Spleen (tissue), 11 donors: Measurements from ENCODE around the gene IPO4. TPM values are rescaled to one million over a fixed set of nuclear protein-coding genes. Genes with fewer than 3 reads are reported as not detected.

ENCODE experiments used
- DNase-seq: peaks from one replicate; pipeline ENCODE4 v3.0.0-alpha.2; 2020
- H3K27ac ChIP-seq, 8 donors: fragments of 200-600 bp; sonication (generic) in 7 of 8; 1 replicate in 4 of 8; 2 replicates in 4 of 8; pipeline versions ENCODE4 v1.5.0 to v1.8.0; 2016 to 2021; ENCODE audit warnings: inconsistent platforms in 4 of 8, mild to moderate bottlenecking in 4 of 8, moderate library complexity in 1 of 8
- H3K27me3 ChIP-seq, 7 donors: fragments of 200-600 bp; sonication (generic) in 6 of 7; replicated peaks in 1 of 7; 1 replicate in 4 of 7; 2 replicates in 3 of 7; pipeline versions ENCODE4 v1.5.0 to v1.8.0; 2016 to 2021; ENCODE audit warnings: inconsistent platforms in 3 of 7, mild to moderate bottlenecking in 1 of 7
- H3K36me3 ChIP-seq, 6 donors: fragments of 200-600 bp; sonication (generic) in 5 of 6; 1 replicate in 4 of 6; 2 replicates in 2 of 6; pipeline versions ENCODE4 v1.5.0 to v1.8.0; 2016 to 2021; ENCODE audit warnings: inconsistent platforms in 2 of 6
- H3K4me1 ChIP-seq, 6 donors: fragments of 200-600 bp; sonication (generic) in 5 of 6; 1 replicate in 3 of 6; 2 replicates in 3 of 6; pipeline versions ENCODE4 v1.5.0 to v1.8.0; 2016 to 2021; ENCODE audit warnings: inconsistent platforms in 3 of 6
- H3K4me3 ChIP-seq, 8 donors: fragments of 200-600 bp; sonication (generic) in 7 of 8; 1 replicate in 4 of 8; 2 replicates in 4 of 8; pipeline versions ENCODE4 v1.5.0 to v1.8.0; 2016 to 2021; ENCODE audit warnings: inconsistent platforms in 4 of 8, mild to moderate bottlenecking in 4 of 8, moderate library complexity in 2 of 8
- H3K9me3 ChIP-seq, 8 donors: fragments of 200-600 bp; sonication (generic) in 7 of 8; 1 replicate in 4 of 8; 2 replicates in 4 of 8; pipeline versions ENCODE4 v1.5.0 to v1.8.0; 2016 to 2021; ENCODE audit warnings: inconsistent platforms in 4 of 8
- POLR2A ChIP-seq, 3 donors: fragments of 450-650 bp; IDR thresholded peaks; one replicate each; pipeline ENCODE4 v1.5.1; 2017; ENCODE audit warnings: antibody characterized with exemption in 3 of 3, mild to moderate bottlenecking in 1 of 3
- POLR2AphosphoS5 ChIP-seq, 3 donors: sonication (generic); formaldehyde crosslinking; IDR thresholded peaks; one replicate each; pipeline ENCODE4 v1.5.1; 2017; ENCODE audit warnings: antibody characterized with exemption in 3 of 3
- WGBS, 5 donors: extraction: QIAGEN DNeasy Blood & Tissue Kit in 3 of 5; methylation state at CpG; one replicate each; pipeline versions ENCODE4 v1.1.5 to v1.1.7; 2013 to 2018; 5-methylcytosine and 5-hydroxymethylcytosine counted together
- intact Hi-C: fragments of 100-400 bp; cut with DNase I; formaldehyde crosslinking; loops from one replicate; pipeline ENCODE4 v1.15.0; 2023; ENCODE audit warnings: low total_unique reads
- polyA plus RNA-seq, 3 donors: library from polyadenylated mRNA; stranded (reverse); fragments of 200-250 nt; gene quantifications; one replicate each; pipeline ENCODE4 v1.2.1, GENCODE V29; 2013
- total RNA-seq, 7 donors: library from RNA; depleted of rRNA in 3 of 7; stranded (reverse); fragments of >200 nt in 3 of 7; fragmentation: NEBNext Ultra II Directional in 4 of 7; extraction: Animal tissue kit (Norgen Biotek cat#: 25700) in 4 of 7; gene quantifications; one replicate each; pipeline versions ENCODE4 v1.1.0 to v1.2.1, GENCODE V29; 2016 to 2021
- TF ChIP-seq, protein P1 (sequence below), 11 experiments: fragments of 200-600 bp in 7 of 11; fragments of 450-650 bp in 4 of 11; sonication (generic) in 4 of 11; IDR thresholded peaks in 8 of 11; conservative IDR thresholded peaks in 3 of 11; 1 replicate in 7 of 11; 2 replicates in 4 of 11; pipeline versions ENCODE4 v1.4.0 to v1.8.0; 2016 to 2021; ENCODE audit warnings: antibody characterized with exemption in 11 of 11, inconsistent platforms in 4 of 11, mild to moderate bottlenecking in 1 of 11
- donor health status: healthy with polysubstance abuse.
- donor health status: DM: no; HTN: no; CAD: no; lungs with moderate emphysema.
- donor health status: DM: no; HTN: no; CAD: no.
- donor health status: Bipolar disorder and iron deficiency.
- donor health status: healthy.
- donor health status: DM: no; HTN: no; CAD: no.
- donor health status: DM: yes; HTN: yes; CAD: no.

Gene IPO4
- total and polyA plus RNA-seq, 10 donors = 10.0 to 49.7 (median 21.5) TPM

DNA sequence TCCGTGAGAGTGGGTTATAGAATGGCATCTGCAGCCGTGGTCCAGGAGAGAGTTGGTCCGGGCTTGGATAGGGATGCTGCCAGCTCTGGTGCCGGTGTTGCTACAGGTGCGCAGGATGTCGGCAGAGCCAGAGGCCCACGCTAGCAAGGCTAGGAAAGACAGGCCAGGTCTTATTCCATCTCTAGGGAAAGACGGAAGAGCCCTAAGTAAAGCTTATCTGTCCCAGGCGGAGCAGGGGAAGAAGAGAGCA is 53.1 kb downstream of the IPO4 start:
- no peak for DNase-seq
- H3K9me3 ChIP-seq = no peaks in the 10 kb centered on the region
- intact Hi-C loops = no loop called here
- peaks cover 44 to 87% (median 68%) of the 10 kb centered on the region in 6 donors for H3K4me1 ChIP-seq
- peak overlapping the region; percentile 92 to 99 (median 97) for H3K27ac ChIP-seq
- WGBS, 5 donors = 7 to 13% (median 12%) methylated on average over 9 of the region's 9 CpGs
- no peak for TF ChIP-seq POLR2AphosphoS5 (IDR thresholded peaks at IDR 0.05)
- peaks cover 3 to 36% (median 25%) of the 10 kb centered on the region in 6 donors for H3K36me3 ChIP-seq
- peak overlapping the region; percentile 72 to 98 (median 92) for H3K4me3 ChIP-seq
- no peaks in the 10 kb centered on the region for H3K27me3 ChIP-seq

DNA sequence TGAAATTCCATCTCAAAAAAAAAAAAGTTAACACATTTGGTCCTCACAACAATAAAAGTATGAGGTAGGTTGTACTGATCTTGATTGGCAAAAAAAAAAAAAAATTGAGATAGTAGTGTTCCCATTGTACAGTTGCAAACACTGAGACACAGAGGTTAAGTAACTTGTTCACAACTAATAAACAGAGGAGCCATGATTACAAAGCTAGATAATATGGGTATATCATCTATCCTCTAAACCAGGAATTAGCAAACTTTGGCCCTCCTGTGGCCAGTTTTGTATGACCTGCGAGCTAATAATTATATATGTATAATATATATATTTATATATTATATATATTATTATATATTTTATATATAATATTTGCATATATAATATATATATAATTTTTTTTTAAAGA is 54.9 kb downstream of the IPO4 start:
- no peaks in the 10 kb centered on the region for H3K9me3 ChIP-seq
- no peak for DNase-seq
- H3K36me3 ChIP-seq = peaks cover 3 to 23% (median 16%) of the 10 kb centered on the region in 6 donors
- H3K27ac ChIP-seq = no peak overlapping the region
- 85 to 95% (median 93%) methylated on average over 1 of the region's 1 CpG for WGBS, 5 donors
- peaks cover 32 to 79% (median 53%) of the 10 kb centered on the region in 6 donors for H3K4me1 ChIP-seq
- TF ChIP-seq, protein P1, sequence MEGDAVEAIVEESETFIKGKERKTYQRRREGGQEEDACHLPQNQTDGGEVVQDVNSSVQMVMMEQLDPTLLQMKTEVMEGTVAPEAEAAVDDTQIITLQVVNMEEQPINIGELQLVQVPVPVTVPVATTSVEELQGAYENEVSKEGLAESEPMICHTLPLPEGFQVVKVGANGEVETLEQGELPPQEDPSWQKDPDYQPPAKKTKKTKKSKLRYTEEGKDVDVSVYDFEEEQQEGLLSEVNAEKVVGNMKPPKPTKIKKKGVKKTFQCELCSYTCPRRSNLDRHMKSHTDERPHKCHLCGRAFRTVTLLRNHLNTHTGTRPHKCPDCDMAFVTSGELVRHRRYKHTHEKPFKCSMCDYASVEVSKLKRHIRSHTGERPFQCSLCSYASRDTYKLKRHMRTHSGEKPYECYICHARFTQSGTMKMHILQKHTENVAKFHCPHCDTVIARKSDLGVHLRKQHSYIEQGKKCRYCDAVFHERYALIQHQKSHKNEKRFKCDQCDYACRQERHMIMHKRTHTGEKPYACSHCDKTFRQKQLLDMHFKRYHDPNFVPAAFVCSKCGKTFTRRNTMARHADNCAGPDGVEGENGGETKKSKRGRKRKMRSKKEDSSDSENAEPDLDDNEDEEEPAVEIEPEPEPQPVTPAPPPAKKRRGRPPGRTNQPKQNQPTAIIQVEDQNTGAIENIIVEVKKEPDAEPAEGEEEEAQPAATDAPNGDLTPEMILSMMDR (IDR thresholded peaks at IDR 0.05 in 8 of 11, conservative IDR thresholded peaks at IDR 0.05 in 3 of 11) = no peak
- TF ChIP-seq POLR2AphosphoS5 (IDR thresholded peaks at IDR 0.05) = no peak
- TF ChIP-seq POLR2A (IDR thresholded peaks at IDR 0.05) = no peak
- H3K4me3 ChIP-seq = no peak overlapping the region
- no peaks in the 10 kb centered on the region for H3K27me3 ChIP-seq
- intact Hi-C loops = no loop called here

DNA sequence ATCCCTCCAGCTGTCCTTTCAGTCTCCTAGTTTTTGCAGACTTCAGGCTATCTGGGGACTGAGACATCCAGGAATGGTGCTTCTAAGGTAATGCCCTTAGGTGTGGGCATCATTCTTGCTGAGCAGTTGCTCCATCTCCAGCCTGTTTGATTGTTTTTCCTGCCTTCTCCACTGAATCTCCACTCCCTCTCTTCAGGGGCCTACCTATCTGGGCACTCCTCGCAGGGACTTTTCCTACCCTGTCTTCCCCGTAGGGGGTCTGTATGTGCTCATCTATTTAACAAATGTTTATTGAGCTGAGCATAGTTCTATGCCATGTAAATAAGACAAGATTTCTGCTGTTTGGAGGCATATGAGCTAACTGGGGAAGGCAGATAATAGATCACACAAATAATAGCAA is 55.6 kb downstream of the IPO4 start:
- Histone ChIP-seq H3K36me3 (peaks cover 0 to 15% (median 8%) of the 10 kb centered on the region in 6 donors), H3K9me3 (no peaks in the 10 kb centered on the region), H3K4me1 (peaks cover 25 to 77% (median 50%) of the 10 kb centered on the region in 6 donors), H3K4me3 (no peak overlapping the region), H3K27ac (peak overlapping the region in 7 of 8 donors; percentile 72 to 92 (median 81)), H3K27me3 (no peaks in the 10 kb centered on the region)
- no peak for TF ChIP-seq POLR2A (IDR thresholded peaks at IDR 0.05)
- TF ChIP-seq POLR2AphosphoS5 (IDR thresholded peaks at IDR 0.05) = no peak
- TF ChIP-seq, protein P1 (IDR thresholded peaks at IDR 0.05 in 8 of 11, conservative IDR thresholded peaks at IDR 0.05 in 3 of 11) = no peak
- WGBS, 5 donors = 96 to 100% (median 98%) methylated on average over 2 of the region's 2 CpGs
- intact Hi-C loops = no loop called here
- DNase-seq = no peak

DNA sequence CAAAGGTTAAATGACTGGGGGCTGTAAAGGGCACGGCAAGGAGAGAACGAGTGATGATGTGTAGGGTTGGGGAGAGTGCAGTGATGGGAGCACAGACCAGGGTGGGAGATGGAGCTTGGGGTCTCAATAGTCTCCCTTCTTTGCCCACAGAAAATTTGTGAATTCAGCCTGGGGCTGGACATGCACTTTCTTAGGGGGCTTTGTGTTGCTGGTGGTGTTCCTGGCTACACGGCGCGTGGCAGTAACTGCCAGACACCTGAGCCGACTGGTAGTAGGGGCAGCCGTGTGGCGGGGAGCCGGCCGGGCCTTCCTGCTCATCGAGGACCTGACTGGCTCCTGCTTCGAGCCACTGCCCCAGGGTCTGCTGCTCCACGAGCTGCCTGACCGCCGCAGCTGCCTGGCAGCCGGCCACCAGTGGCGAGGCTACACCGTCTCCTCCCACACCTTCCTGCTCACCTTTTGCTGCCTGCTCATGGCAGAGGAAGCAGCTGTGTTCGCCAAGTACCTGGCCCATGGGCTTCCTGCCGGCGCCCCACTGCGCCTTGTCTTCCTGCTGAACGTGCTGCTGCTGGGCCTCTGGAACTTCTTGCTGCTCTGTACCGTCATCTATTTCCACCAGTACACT is 56.4 kb downstream of the IPO4 start:
- 33 to 54% (median 45%) methylated on average over 22 to 24 of the region's 24 CpGs for WGBS, 5 donors
- Histone ChIP-seq H3K4me1 (peaks cover 17 to 77% (median 48%) of the 10 kb centered on the region in 6 donors), H3K27me3 (no peaks in the 10 kb centered on the region), H3K27ac (peak overlapping the region in 7 of 8 donors; percentile 72 to 92 (median 81)), H3K4me3 (peak overlapping the region in 1 of 8 donors; percentile 34), H3K9me3 (no peaks in the 10 kb centered on the region), H3K36me3 (peaks cover 0 to 7% (median under 1%) of the 10 kb centered on the region in 6 donors)
- intact Hi-C loops = no loop called here
- peak; percentile 83 for DNase-seq
- TF ChIP-seq POLR2A (IDR thresholded peaks at IDR 0.05) = no peak
- TF ChIP-seq POLR2AphosphoS5 (IDR thresholded peaks at IDR 0.05) = peak; percentile 64 to 77 (median 74)
- TF ChIP-seq, protein P1 (IDR thresholded peaks at IDR 0.05 in 8 of 11, conservative IDR thresholded peaks at IDR 0.05 in 3 of 11) = no peak
